ENCODE measurements around the gene GFI1. TPM values are rescaled to one million over a fixed set of nuclear protein-coding genes. Genes with fewer than 3 reads are reported as not detected.
"Not testable (repeated sequence)": the region's sequence is repeated elsewhere in the genome, so short reads cannot be mapped to it uniquely, and the experiment has no call there.

GFI1 gene
- 0.42 and 0.52 TPM in 2 replicates for total RNA-seq (2021)
- Bru-seq, nascent RNA, result percentile 32 among the genes with signal in this experiment
- BruChase-seq, experiment 1, labeled RNA remaining after a 2-hour chase, result percentile 30 among the genes with signal in this experiment
- BruChase-seq, experiment 2, labeled RNA remaining after a 6-hour chase, result percentile 31 among the genes with signal in this experiment
- long read RNA-seq, result 0 reads

DNA sequence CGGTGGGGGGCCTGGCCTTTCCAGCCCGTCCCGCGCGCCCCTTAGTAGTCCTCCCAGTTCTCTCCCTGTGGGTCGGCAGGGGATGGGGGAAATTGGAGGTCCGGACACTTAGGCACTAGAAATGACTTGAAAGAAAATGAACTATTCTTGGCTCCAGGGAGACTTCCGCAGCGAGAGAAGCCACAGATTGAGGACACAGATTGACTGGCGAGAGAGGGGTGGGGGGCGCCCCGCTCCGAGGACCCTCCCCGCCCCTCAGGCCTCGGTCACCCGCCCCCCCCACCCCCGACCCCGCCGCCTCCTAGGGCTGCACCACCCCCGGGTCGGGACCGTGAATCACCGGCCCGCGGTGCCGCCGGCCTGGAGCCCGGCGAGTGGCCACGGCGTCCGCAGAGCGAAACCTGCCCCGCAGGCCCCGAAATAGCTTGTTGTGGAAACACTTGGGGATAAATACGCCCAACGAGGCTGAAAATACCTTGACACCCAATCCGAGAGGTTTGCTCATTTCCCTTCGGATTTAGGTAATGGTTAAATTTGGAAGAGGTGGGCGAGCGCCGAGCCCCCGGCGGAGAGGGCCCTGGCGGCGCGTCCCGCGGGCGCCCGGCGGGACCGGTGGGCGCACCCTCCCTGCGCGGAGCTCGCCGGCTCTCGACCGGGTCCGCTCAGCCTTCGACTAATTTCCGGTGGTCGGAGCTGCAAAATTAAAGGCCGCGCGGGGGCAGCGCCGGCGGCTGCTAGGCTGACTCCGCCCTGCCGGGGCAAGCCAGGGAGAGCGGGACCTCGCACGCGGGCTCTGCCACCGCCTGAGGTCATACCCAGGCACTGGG, at the start of gene GFI1:
Gene GFI1 (minus strand): TSS at position 675 of the 827 bp plus-strand sequence. CDS start 3,438 bp downstream, outside the sequence.
- Histone ChIP-seq H3K4me1 (ENCODE audit: insufficient read depth, low read length, poor library complexity, severe bottlenecking) (peaks cover 22% of the 10 kb centered on the region), H3K27ac (ENCODE audit: low read depth, low read length, poor library complexity, severe bottlenecking) (no peak within 1 kb of the TSS), H3K4me3 (ENCODE audit: low read depth, low read length, poor library complexity, severe bottlenecking) (peak within 1 kb of the TSS; percentile 61), H3K36me3 (ENCODE audit: insufficient read depth, low read length, poor library complexity, severe bottlenecking) (no peaks in the 10 kb centered on the region), H3K27me3 (replicated peaks; ENCODE audit: insufficient read depth, low read depth, low read length, poor library complexity) (peaks cover 68% of the 10 kb centered on the region), H3K9me3 (ENCODE audit: low read depth, low read length, poor library complexity, severe bottlenecking) (no peaks in the 10 kb centered on the region)
- TF ChIP-seq EZH2 (IDR thresholded peaks at IDR 0.05; ENCODE audit: borderline replicate concordance, low read depth, low read length, poor library complexity, severe bottlenecking), result no peak
- TF ChIP-seq, protein P1, sequence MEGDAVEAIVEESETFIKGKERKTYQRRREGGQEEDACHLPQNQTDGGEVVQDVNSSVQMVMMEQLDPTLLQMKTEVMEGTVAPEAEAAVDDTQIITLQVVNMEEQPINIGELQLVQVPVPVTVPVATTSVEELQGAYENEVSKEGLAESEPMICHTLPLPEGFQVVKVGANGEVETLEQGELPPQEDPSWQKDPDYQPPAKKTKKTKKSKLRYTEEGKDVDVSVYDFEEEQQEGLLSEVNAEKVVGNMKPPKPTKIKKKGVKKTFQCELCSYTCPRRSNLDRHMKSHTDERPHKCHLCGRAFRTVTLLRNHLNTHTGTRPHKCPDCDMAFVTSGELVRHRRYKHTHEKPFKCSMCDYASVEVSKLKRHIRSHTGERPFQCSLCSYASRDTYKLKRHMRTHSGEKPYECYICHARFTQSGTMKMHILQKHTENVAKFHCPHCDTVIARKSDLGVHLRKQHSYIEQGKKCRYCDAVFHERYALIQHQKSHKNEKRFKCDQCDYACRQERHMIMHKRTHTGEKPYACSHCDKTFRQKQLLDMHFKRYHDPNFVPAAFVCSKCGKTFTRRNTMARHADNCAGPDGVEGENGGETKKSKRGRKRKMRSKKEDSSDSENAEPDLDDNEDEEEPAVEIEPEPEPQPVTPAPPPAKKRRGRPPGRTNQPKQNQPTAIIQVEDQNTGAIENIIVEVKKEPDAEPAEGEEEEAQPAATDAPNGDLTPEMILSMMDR (conservative IDR thresholded peaks at IDR 0.05; ENCODE audit: low read depth, low read length), result no peak
- POLR2A ChIA-PET (ENCODE audit: low non-redundant PET), result no interaction called here
- intact Hi-C loops (cut with micrococcal nuclease; ENCODE audit: unreplicated experiment), result loop anchor here (10.0 kb wide), 2 partner anchors 112 to 172 kb away; no protein-coding TSS in a partner anchor
- DNase-seq (ENCODE audit: low spot score), result peak; percentile 12
- CTCF ChIA-PET, result interaction anchor here (0.7 kb wide), 1 partner anchor 195 kb away, joined by 3 read pairs; no protein-coding TSS in a partner anchor
- no TSS peak for BruUV-seq (replicated peaks)

GRCh38 chr1:92532371-92532770, 45.6 kb upstream of the GFI1 start:
- H3K27ac ChIP-seq (ENCODE audit: low read depth, low read length, poor library complexity, severe bottlenecking); DNase-seq (ENCODE audit: low spot score); H3K4me3 ChIP-seq (ENCODE audit: low read depth, low read length, poor library complexity, severe bottlenecking); POLR2A ChIA-PET (ENCODE audit: low non-redundant PET); intact Hi-C loops (cut with micrococcal nuclease; ENCODE audit: unreplicated experiment); H3K4me1 ChIP-seq (ENCODE audit: insufficient read depth, low read length, poor library complexity, severe bottlenecking); H3K27me3 ChIP-seq (replicated peaks; ENCODE audit: insufficient read depth, low read depth, low read length, poor library complexity); H3K36me3 ChIP-seq (ENCODE audit: insufficient read depth, low read length, poor library complexity, severe bottlenecking); CTCF ChIA-PET; H3K9me3 ChIP-seq (ENCODE audit: low read depth, low read length, poor library complexity, severe bottlenecking); BruUV-seq (replicated peaks): not testable (repeated sequence)

DNA sequence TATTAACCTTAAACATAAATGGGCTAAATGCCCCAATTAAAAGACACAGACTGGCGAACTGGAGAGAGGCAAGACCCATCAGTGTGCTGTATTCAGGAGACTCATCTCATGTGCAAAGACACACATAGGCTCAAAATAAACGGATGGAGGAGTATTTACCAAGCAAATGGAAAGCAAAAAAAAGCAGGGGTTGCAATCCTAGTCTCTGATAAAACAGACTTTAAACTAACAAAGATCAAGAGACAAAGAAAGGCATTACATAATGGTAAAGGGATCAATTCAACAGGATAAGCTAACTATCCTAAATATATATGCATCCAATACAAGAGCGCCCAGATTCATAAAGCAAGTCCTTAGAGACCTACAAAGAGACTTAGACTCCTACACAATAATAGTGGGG, 45.2 kb upstream of the GFI1 start:
- H3K36me3 ChIP-seq (ENCODE audit: insufficient read depth, low read length, poor library complexity, severe bottlenecking); POLR2A ChIA-PET (ENCODE audit: low non-redundant PET); H3K9me3 ChIP-seq (ENCODE audit: low read depth, low read length, poor library complexity, severe bottlenecking); H3K27me3 ChIP-seq (replicated peaks; ENCODE audit: insufficient read depth, low read depth, low read length, poor library complexity); CTCF ChIA-PET; DNase-seq (ENCODE audit: low spot score); BruUV-seq (replicated peaks); H3K27ac ChIP-seq (ENCODE audit: low read depth, low read length, poor library complexity, severe bottlenecking); H3K4me1 ChIP-seq (ENCODE audit: insufficient read depth, low read length, poor library complexity, severe bottlenecking); H3K4me3 ChIP-seq (ENCODE audit: low read depth, low read length, poor library complexity, severe bottlenecking); intact Hi-C loops (cut with micrococcal nuclease; ENCODE audit: unreplicated experiment): not testable (repeated sequence)

DNA sequence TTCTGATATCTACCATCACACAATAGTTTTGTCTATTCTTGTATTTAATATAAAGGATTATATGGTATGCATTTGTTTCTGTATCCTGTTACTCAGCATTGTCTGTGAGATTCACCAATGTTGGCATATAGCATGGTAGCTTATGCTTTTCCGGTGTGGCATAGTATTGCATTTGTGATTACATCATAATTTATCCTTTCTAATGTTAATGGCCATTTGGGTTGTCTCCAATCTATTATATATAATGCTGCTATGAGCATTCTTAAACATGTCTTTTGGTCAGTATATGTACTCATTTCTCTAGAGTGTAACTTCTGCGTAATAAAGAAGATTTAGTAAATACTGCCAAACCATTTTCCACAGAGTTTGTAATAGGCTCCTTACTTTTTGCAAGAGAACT, 40.9 kb upstream of the GFI1 start:
- no TSS peak for BruUV-seq (replicated peaks)
- H3K36me3 ChIP-seq (ENCODE audit: insufficient read depth, low read length, poor library complexity, severe bottlenecking), result no peaks in the 10 kb centered on the region

DNA sequence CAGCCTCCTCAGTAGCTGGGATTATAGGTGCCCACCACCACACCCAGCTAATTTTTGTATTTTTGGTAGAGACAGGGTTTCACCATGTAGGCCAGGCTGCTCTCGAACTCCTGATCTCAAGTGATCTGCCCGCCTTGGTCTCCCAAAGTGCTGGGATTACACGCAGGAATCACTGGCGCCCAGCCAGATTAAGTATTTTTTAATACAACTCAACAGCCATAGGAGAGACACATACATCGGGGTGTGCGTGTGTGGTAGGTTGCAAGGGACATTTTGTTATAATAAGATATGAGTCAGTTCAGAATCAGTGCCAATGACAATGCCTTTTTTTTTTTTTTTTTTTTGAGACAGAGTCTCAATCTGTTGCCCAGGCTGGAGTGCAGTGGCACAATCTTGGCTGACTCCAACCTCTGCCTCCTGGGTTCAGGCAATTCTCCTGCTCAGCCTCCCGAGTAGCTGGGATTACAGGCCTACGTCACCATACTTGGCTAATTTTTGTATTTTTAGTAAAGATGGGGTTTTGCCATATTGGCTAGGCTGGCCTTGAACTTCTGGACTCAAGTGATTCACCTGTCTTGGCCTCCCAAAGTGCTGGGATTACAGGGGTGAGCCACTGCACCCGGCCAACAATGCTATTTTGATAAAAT, 38.3 kb upstream of the GFI1 start:
- H3K27me3 ChIP-seq (replicated peaks; ENCODE audit: insufficient read depth, low read depth, low read length, poor library complexity); CTCF ChIA-PET; intact Hi-C loops (cut with micrococcal nuclease; ENCODE audit: unreplicated experiment); H3K27ac ChIP-seq (ENCODE audit: low read depth, low read length, poor library complexity, severe bottlenecking); H3K9me3 ChIP-seq (ENCODE audit: low read depth, low read length, poor library complexity, severe bottlenecking); POLR2A ChIA-PET (ENCODE audit: low non-redundant PET); BruUV-seq (replicated peaks); H3K4me1 ChIP-seq (ENCODE audit: insufficient read depth, low read length, poor library complexity, severe bottlenecking); DNase-seq (ENCODE audit: low spot score); H3K36me3 ChIP-seq (ENCODE audit: insufficient read depth, low read length, poor library complexity, severe bottlenecking); H3K4me3 ChIP-seq (ENCODE audit: low read depth, low read length, poor library complexity, severe bottlenecking): not testable (repeated sequence)

More for the DNA sequence above, 40.9 kb upstream of the GFI1 start:
- Histone ChIP-seq H3K9me3 (ENCODE audit: low read depth, low read length, poor library complexity, severe bottlenecking) (no peaks in the 10 kb centered on the region), H3K4me3 (ENCODE audit: low read depth, low read length, poor library complexity, severe bottlenecking) (no peak overlapping the region), H3K4me1 (ENCODE audit: insufficient read depth, low read length, poor library complexity, severe bottlenecking) (no peaks in the 10 kb centered on the region), H3K27me3 (replicated peaks; ENCODE audit: insufficient read depth, low read depth, low read length, poor library complexity) (no peaks in the 10 kb centered on the region), H3K27ac (ENCODE audit: low read depth, low read length, poor library complexity, severe bottlenecking) (no peak overlapping the region)
- no peak for TF ChIP-seq EZH2 (IDR thresholded peaks at IDR 0.05; ENCODE audit: borderline replicate concordance, low read depth, low read length, poor library complexity, severe bottlenecking)
- TF ChIP-seq, protein P1 (conservative IDR thresholded peaks at IDR 0.05; ENCODE audit: low read depth, low read length), result no peak
- POLR2A ChIA-PET (ENCODE audit: low non-redundant PET), result no interaction called here
- DNase-seq (ENCODE audit: low spot score), result no peak
- CTCF ChIA-PET, result no interaction called here
- intact Hi-C loops (cut with micrococcal nuclease; ENCODE audit: unreplicated experiment), result no loop called here
